ENCODE data around the gene ASTN1. TPM values are rescaled to one million over a fixed set of nuclear protein-coding genes. Genes with fewer than 3 reads are reported as not detected.

The ASTN1 gene
- total and polyA plus RNA-seq, 9 of the 15 experiments (the other 6 are each of a cell fraction or from before 2014, with no cell fraction given): 0.05 to 0.22 (median 0.18) TPM

DNA sequence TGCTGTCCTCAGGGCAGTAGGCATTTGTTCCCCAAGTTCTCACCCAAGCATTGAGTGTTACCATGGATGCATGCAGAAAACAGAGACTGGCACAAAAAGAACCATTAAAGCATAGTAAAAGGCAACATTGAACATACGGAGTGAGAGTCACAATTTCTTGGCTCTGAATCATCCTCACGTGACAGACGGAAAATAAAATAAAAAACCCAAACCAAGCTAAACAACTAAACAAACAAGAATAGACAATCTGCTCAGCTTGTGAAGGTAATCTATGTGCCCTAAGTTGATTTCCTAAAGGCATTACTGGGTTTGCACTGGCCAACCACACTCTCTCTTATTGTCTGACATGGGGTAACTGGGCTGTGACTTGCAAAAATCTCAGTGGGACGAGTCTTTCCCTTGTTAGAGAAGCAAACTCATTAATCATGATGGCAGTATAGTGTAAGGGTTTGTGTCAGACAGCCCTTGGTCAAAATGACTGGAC, 306.0 kb downstream of the ASTN1 start:
- Histone ChIP-seq H3K27ac (ENCODE audit: extremely low read depth, low read depth, low read length) (no peak overlapping the region), H3K4me1 (replicated peaks in 1 of 2; ENCODE audit: control insufficient read depth in 2 of 2, insufficient read depth in 2 of 2, low read length in 2 of 2) (peaks cover 15 to 47% of the 10 kb centered on the region in 2 experiments), H3K4me3 (no peak overlapping the region), H3K4me2 (ENCODE audit: insufficient read depth, low read length) (no peak overlapping the region; the same call in 1 of the 2 replicates), H4K20me1 (replicated peaks; ENCODE audit: control insufficient read depth, insufficient read depth, low read length) (no peaks in the 10 kb centered on the region), H3K79me2 (ENCODE audit: control insufficient read depth, insufficient read depth, low read length) (no peaks in the 10 kb centered on the region), H3K9me3 (replicated peaks; ENCODE audit: control insufficient read depth, insufficient read depth, low read depth, low read length) (no peaks in the 10 kb centered on the region), H3K9ac (ENCODE audit: insufficient read depth in 1 of 2, low read depth in 2 of 2, low read length in 2 of 2) (no peak overlapping the region), H3K36me3 (ENCODE audit: control insufficient read depth, insufficient read depth, low read length) (no peaks in the 10 kb centered on the region), H3K27me3 (ENCODE audit: control insufficient read depth in 2 of 2, insufficient read depth in 2 of 2, low read length in 2 of 2) (no peaks in the 10 kb centered on the region), H3K9me1 (ENCODE audit: control insufficient read depth, insufficient read depth, low read length) (no peaks in the 10 kb centered on the region), H2AFZ (ENCODE audit: low read depth, low read length) (0 out of 2 replicates have a peak overlapping the region, but pooled peaks have one; percentile 1)
- DNase-seq (ENCODE audit: extremely low read depth in 1 of 4, low spot score in 3 of 4): peak in 2 of 4 experiments; percentile 52 to 60
- intact Hi-C loops (cut with micrococcal nuclease) (no loop called here), in situ Hi-C loops (cut with MboI) (no loop called here)
- BruUV-seq (replicated peaks): no TSS peak
- ChIA-PET POLR2A (no interaction called here), CTCF (ENCODE audit: low intra/inter-chr PET ratio) (no interaction called here)
- 27% methylated on average over 4 of the region's 4 CpGs for WGBS (ENCODE audit: insufficient coverage, low coverage, missing lambda C conversion rate)
- peak; percentile 83 for ATAC-seq
- peak; percentile 65 for FAIRE-seq
- TF ChIP-seq XRCC3 (IDR thresholded peaks at IDR 0.05) (no peak), GABPB1 (CRISPR knock-in tag; IDR thresholded peaks at IDR 0.05) (no peak), BACH1 (tag; IDR thresholded peaks at IDR 0.05) (0 out of 2 replicates have a peak, but pooled peaks have one; percentile 39), RBM14 (IDR thresholded peaks at IDR 0.05; ENCODE audit: borderline replicate concordance, insufficient read depth, low read depth, low read length) (no peak), ELF4 (CRISPR knock-in tag; IDR thresholded peaks at IDR 0.05) (no peak), ETV5 (CRISPR knock-in tag; IDR thresholded peaks at IDR 0.05; ENCODE audit: low read depth) (no peak), ZFP30 (CRISPR knock-in tag; IDR thresholded peaks at IDR 0.05; ENCODE audit: borderline replicate concordance) (no peak), CTBP1 (IDR thresholded peaks at IDR 0.05; ENCODE audit: borderline replicate concordance) (peak; percentile 14; the same call in 1 of the 2 replicates), MBD2 (IDR thresholded peaks at IDR 0.05; ENCODE audit: borderline replicate concordance, low read depth) (no peak)
- TF ChIP-seq, protein P1, sequence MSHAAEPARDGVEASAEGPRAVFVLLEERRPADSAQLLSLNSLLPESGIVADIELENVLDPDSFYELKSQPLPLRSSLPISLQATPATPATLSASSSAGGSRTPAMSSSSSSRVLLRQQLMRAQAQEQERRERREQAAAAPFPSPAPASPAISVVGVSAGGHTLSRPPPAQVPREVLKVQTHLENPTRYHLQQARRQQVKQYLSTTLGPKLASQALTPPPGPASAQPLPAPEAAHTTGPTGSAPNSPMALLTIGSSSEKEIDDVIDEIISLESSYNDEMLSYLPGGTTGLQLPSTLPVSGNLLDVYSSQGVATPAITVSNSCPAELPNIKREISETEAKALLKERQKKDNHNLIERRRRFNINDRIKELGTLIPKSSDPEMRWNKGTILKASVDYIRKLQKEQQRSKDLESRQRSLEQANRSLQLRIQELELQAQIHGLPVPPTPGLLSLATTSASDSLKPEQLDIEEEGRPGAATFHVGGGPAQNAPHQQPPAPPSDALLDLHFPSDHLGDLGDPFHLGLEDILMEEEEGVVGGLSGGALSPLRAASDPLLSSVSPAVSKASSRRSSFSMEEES (CRISPR knock-in tag; IDR thresholded peaks at IDR 0.05): 0 out of 2 replicates have a peak, but pooled peaks have one; percentile 12
- TF ChIP-seq, protein P2, sequence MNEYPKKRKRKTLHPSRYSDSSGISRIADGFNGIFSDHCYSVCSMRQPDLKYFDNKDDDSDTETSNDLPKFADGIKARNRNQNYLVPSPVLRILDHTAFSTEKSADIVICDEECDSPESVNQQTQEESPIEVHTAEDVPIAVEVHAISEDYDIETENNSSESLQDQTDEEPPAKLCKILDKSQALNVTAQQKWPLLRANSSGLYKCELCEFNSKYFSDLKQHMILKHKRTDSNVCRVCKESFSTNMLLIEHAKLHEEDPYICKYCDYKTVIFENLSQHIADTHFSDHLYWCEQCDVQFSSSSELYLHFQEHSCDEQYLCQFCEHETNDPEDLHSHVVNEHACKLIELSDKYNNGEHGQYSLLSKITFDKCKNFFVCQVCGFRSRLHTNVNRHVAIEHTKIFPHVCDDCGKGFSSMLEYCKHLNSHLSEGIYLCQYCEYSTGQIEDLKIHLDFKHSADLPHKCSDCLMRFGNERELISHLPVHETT (CRISPR knock-in tag; conservative IDR thresholded peaks at IDR 0.05 in 1 of 2, IDR thresholded peaks at IDR 0.05 in 1 of 2): no peak
- TF ChIP-seq, protein P3, sequence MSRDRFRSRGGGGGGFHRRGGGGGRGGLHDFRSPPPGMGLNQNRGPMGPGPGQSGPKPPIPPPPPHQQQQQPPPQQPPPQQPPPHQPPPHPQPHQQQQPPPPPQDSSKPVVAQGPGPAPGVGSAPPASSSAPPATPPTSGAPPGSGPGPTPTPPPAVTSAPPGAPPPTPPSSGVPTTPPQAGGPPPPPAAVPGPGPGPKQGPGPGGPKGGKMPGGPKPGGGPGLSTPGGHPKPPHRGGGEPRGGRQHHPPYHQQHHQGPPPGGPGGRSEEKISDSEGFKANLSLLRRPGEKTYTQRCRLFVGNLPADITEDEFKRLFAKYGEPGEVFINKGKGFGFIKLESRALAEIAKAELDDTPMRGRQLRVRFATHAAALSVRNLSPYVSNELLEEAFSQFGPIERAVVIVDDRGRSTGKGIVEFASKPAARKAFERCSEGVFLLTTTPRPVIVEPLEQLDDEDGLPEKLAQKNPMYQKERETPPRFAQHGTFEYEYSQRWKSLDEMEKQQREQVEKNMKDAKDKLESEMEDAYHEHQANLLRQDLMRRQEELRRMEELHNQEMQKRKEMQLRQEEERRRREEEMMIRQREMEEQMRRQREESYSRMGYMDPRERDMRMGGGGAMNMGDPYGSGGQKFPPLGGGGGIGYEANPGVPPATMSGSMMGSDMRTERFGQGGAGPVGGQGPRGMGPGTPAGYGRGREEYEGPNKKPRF (IDR thresholded peaks at IDR 0.05; ENCODE audit: low read depth, low read length): no peak
- TF ChIP-seq, protein P4, sequence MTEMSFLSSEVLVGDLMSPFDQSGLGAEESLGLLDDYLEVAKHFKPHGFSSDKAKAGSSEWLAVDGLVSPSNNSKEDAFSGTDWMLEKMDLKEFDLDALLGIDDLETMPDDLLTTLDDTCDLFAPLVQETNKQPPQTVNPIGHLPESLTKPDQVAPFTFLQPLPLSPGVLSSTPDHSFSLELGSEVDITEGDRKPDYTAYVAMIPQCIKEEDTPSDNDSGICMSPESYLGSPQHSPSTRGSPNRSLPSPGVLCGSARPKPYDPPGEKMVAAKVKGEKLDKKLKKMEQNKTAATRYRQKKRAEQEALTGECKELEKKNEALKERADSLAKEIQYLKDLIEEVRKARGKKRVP (CRISPR knock-in tag; IDR thresholded peaks at IDR 0.05): no peak

Data from K562 (cell line).